Measurements from ENCODE around the gene S100A4.

S100A4 gene

DNA sequence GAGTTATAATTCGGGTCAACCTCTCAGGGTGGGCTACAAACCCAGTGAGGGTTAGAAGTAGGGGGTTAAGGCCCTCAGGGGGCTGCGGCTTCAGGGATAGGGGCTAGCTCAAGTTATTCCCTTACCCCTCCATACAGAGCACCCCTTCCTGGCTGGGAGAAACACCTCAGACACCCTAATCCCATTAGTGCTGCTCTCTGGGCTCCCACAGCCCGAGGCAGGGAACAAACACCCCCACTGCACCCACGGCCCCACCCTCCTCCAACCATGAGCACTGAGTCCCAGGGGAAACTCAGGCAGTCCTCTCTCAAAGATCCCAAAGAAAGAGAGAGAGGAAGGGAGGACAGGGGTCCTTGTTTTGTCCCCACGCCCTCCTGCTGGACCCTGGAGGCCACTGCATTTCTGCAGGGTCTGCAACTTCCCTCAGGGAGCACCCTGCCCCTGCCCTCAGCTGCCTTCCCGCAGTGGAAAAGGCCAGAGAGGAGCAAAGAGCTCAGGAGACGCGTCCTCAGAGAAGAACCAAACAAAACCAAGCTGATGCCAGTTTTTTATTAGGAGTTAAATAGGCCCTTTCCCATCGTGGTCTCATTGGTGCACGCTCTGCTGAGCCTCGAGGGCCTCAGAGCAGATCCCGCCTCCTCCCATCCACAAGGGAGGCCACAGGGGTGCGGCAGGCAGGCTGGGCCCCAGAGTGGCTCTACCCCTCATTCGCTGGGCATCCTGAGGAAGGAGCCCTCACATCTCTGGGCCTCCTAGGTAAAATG, 1.4 kb upstream of the S100A4 start:
- DNase-seq = peak; percentile 30

- DNase-seq = no peak
These were observed 765 bp upstream of the S100A4 start for GRCh38 chr1:153546371-153546770.

DNA sequence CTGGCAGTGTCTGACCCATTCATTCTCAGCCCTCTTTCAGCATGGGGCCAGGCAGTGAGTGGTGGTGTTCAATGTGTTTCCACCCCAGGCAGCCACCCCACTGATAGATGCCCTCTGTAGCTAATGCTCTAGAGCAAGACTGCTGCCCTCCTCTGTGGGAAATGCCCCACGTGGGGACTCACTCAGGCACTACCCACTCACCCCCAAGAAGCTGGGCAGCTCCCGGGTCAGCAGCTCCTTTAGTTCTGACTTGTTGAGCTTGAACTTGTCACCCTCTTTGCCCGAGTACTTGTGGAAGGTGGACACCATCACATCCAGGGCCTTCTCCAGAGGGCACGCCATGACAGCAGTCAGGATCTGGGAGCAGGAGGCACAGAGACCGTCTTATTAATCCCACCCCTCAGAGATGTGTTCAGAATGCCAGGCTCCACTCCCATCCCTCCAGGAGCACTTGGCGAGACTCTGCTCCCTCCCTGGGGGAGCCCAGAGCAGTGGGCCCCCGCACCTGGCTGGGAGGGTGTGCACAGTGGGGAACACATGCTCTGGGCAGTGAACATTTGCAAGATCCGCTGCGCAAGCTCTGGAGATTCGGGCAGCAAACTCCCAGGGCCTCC, 1.0 kb downstream of the S100A4 start:
- no peak for DNase-seq

DNA sequence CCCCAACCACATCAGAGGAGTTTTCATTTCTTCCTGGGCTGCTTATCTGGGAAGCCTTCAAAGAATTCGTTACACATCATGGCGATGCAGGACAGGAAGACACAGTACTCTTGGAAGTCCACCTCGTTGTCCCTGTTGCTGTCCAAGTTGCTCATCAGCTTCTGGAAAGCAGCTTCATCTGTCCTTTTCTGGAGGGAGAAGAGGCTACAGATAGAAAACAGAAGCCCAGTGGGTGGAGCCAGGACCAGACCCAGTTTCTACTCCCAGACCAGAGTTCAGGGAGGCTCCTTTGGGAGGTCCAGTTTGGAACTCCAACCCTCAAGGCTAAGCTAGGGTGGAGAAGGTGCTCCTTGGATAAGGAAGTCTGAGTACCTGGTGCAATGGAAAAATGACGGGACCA, 1.9 kb downstream of the S100A4 start:
- no peak for DNase-seq

- no peak for DNase-seq
These were observed 2.5 kb downstream of the S100A4 start for GRCh38 chr1:153542956-153543711.

DNA sequence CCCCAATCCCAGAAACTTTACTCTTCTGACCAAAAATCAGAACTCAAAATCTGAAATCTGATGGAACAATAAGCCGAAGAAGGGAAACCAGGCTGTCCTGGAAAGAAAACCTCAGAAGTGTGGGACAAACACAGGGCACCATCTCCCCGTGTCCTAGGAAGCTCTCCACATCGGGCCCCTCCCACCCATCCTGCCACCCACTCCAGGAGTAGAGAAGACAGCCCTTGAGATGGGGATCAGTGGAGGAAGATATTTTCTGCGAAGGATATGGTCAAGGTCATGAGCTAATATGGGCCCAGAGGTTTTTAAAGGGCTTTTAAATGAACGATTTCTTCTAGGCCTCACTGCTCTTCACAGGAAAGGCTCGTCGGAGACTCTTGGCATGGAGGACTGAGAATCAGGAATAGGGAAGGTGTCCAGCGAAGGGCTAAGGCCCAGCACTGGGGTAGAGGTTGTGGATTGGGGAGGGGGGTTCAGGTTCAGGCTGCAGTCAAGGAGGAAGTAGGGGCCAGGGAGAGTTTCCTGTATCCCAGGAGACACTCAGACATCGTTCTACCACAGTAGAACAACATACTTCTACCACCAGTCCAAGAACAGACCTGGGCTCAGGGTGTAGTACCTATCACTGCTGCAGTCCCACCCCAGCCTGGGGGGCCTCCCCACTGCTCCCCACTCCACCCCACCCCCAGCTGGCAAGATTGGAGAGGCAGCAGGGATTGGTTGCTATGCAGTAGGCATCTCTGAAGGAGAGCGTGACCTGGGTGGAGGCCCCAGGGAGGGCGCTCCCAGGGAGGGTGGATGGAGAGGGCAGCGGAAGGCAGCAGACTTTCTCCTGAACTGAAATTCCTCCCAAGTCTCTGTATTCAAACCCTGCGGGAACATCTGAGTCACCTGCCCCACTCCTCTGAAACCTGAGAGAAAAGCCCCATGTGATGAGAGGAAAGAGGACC, 3.7 kb downstream of the S100A4 start:
- no peak for DNase-seq

DNA sequence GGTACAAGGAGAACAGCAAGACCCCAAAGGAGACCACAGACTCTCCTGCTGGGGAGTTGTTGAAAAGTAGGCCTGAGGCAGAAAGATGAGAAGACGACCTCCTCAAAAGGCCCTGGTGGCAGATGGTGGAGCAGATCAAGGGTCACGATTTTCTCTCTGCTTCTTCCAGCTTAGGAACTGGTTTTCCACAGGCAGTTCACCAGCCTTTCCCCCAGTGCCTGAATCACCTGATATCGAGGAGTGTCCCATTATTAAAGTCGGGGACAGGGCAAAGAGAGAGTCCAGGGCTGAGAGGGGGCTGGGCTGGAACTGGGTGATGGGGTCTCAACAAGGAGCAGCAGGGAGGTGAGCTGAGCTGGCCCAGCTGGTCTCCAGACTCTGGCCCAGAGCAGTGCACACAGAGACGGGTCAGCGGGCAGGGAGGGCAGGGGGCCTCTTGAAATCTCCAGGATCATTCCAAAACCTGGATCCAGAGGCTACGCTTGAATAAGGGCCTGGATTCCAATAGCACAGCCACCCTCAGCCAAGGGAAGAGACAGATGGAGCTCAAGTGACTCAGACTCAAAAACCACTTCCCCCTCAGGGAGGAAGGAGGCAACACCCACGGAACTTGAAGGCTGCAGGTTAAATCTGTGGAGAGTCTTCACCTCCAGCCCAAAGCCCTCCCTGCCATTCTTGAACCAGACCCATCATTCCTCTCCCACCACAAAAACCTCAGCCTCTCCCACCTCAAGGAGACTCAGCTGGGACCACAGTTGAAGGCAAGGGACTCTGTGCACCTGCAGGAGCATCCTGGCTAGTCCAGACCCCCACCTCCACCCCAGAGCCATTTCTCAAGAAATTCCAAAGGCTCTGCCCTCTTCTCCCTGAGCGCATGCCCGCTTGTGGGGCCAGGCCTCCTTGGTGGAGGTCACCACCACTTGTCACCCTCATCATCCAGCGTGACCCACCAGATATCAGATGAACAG, 4.9 kb downstream of the S100A4 start, which contains the start of gene S100A5:
Gene S100A5 (minus strand): TSS at position 541 of the 968 bp plus-strand sequence. CDS start 743 bp downstream, outside the sequence.
- no peak for DNase-seq

DNA sequence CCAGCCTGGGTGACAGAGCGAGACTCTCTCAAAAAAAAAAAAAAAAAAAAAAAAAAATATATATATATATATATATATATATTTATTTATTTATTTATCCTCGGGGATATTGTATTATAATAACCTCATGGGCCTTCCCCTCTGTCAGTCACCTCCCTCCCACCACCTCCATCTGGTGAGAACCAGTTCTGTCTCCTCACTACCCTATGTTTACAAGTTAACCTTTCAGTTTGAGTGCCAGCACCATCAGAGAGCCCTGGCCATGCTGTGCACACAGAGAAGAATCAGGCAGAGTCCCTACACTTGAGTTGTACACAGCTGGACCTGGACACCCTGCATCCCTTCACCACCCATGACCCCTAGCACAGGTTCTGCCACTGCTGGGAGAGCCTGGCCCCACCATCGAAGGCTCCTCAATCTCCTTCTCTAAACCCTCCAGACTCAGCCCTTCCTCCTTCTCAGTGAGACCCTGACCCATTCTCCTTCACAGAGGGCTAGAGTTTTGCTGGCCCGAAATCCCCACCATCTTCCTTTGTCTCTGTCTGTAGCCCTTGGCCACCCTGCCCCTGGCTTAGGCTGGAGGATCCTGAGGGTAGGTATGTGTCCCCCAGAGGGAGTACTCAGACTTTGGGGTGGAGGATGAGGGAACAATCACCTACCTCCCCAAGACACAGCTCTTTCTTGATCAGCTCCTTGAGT, 6.1 kb downstream of the S100A4 start:
- DNase-seq = no peak

DNA sequence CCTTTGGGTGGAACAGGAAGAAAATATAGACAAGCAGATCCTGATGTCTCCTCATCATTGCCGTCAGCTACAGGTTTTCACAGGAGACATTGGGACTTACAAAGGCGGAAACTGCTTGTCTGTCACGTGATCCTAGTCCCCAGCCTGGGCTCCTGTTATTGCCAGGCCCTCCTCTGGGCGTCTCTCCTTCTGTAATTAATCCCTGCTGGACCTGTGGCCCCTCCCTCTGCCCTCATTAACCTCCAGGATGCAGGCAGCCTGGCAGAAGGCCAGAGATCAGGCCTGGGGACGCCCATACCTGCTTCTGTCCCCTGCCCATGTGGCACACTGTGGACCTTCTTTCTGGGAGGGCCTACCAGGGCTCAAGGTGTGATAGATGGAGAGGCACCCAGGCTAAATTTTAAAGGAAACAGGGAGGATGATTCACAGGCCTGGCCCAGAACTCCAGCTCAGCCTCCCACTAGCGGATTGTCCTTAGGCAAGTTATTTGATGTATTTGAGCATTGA, 7.2 kb downstream of the S100A4 start:
- peak; percentile 61 for DNase-seq

GRCh38 chr1:153537376-153537730, 8.3 kb downstream of the S100A4 start:
- no peak for DNase-seq

GRCh38 chr1:153536671-153537375, 8.8 kb downstream of the S100A4 start:
- DNase-seq = no peak

GRCh38 chr1:153536012-153536670, 9.5 kb downstream of the S100A4 start:
- DNase-seq = peak; percentile 55

GRCh38 chr1:153535242-153536011, 10.2 kb downstream of the S100A4 start, which contains the start of gene S100A6:
Gene S100A6, minus strand, starts transcription at chr1:153535991. Its CDS starts 652 bp downstream, at chr1:153535339.
- DNase-seq = no peak

DNA sequence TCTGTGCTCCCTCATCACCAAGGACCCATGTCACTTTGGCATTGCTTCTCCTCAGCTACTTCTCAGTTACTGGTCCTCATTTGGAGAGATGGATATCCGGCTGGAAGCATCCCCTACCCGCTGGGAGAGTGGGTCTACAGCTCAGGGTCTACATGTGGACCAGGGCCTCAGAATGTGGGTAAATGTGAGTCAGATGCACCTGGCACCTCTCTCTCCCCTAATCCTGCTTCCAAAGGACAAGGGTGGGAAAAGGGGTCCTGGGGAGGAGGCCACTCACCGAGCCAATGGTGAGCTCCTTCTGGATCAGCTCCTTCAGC, 10.7 kb downstream of the S100A4 start:
- no peak for DNase-seq

DNA sequence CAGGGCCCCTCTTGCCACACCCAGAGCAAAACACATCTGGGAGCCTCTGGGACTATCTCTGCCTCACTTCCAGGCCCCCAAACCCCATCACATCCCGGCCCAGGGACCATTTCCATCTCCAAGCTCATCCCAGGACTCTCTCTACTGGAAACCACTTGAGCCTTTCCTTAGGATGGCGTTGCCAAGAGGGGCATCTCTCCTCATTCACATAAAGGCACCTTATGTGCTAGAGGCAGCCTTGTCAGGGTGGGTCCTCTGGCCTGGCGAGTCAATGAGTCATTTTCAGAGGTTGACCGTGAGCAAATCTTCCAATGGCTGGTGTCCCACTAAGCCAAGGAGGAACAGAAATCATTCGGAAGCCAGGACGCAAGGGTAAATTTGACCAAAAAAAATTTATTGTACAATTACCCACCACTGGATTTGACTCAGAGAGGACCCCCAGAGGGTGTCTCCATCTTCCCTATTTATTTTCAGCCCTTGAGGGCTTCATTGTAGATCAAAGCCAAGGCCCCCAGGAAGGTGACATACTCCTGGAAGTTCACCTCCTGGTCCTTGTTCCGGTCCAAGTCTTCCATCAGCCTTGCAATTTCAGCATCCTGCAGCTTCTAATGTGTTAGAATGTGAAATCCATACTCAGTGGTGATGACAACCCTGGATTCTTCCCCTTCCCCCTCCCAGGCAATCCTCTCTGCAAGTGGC, 11.2 kb downstream of the S100A4 start:
- DNase-seq = no peak

DNA sequence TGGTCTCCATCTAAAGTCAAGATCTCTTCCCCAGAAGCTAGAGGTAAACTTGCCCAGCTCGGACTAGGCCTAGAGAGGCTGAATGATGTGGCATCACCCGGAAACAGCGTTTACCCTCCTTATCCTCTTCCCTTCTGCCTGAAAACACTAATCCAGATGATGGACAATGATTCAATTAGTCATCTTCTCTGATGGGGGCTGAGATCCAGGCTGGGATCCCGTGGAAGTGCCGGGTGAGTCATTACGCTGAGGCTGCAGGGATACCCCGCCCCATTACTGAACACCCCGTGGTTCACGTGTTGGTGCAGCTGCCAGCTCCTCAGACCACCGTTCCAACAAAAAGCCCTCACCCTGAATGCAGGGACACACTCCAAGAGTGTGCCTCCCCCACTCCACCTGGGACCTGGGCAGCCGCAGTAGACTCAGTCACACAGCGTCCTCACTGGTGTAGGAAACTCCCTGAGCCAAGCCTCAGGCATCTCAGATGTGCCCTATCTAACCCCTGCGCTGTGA, 11.9 kb downstream of the S100A4 start:
- DNase-seq = no peak

DNA sequence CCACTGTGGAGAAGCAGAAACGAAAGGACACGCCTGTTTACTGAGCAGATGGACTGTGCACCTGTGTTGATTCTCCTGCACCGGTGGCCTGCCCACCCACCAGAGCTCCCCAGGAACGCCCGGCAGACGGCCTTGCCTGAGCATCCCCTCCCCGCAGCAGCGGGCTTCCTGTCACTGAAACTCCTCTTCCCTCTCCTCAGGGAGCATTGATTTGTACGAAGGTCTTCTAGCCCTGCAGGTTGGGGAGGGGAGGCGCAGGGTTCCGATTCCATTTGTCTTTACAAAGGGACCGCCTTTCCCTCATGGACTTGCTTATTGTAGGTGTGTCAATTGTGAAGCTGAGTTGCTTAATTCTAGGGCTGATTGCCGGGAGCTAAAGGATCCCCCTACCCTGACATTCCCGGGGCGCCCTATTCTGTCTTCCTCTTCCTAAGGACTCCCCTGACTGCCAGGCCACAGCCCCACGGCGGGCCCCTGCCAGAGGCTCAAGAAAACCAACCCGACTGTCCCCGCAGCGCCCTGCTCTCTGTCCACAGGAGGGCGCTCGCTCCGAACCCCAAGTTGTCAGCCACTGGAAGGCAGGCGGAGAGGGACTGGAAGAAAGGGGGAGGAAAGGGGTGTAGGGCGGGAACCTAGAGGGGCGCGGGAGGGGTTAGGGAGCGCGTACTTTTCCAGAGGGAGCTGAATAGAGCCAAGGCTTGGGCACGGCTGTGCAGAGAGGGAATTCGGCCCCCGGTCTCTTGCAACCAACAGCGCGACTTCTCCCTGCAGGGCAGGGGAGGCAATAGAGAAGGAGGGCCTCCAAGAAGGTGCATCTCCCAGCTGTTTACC, 12.6 kb downstream of the S100A4 start:
- peak; percentile 85 for DNase-seq
